GM04504 (cell line): ENCODE measurements around the gene TCEA3.

Source experiments
- DNase-seq: peaks from one replicate; pipeline ENCODE4 v3.0.0-alpha.2; 2012; ENCODE audit warnings: low read depth

Gene TCEA3

GRCh38 chr1:23421343-23421742 lies 3.2 kb downstream of the TCEA3 start:
- no peak for DNase-seq

GRCh38 chr1:23420778-23421177 lies 3.8 kb downstream of the TCEA3 start:
- no peak for DNase-seq

GRCh38 chr1:23419180-23419579 lies 5.4 kb downstream of the TCEA3 start:
- DNase-seq, result no peak

- no peak for DNase-seq
These were observed 7.0 kb downstream of the TCEA3 start for GRCh38 chr1:23417570-23417969.

- no peak for DNase-seq
These were observed 7.6 kb downstream of the TCEA3 start for GRCh38 chr1:23416964-23417363.

- DNase-seq, result no peak
These were observed 15.7 kb downstream of the TCEA3 start for GRCh38 chr1:23408797-23409290.

- no peak for DNase-seq
These were observed 17.4 kb downstream of the TCEA3 start for GRCh38 chr1:23407016-23407630.

GRCh38 chr1:23405946-23406345 lies 18.6 kb downstream of the TCEA3 start:
- no peak for DNase-seq

GRCh38 chr1:23403735-23404486 lies 20.6 kb downstream of the TCEA3 start:
- DNase-seq, result peak; percentile 82

GRCh38 chr1:23403355-23403734 lies 21.2 kb downstream of the TCEA3 start:
- DNase-seq, result no peak

GRCh38 chr1:23403038-23403336 lies 21.6 kb downstream of the TCEA3 start:
- DNase-seq, result no peak

- DNase-seq, result no peak
These were observed 22.1 kb downstream of the TCEA3 start for GRCh38 chr1:23402286-23403037.

- DNase-seq, result no peak
These were observed 23.2 kb downstream of the TCEA3 start for GRCh38 chr1:23401313-23401712.

- no peak for DNase-seq
These were observed 24.0 kb downstream of the TCEA3 start for GRCh38 chr1:23400324-23401114.

- no peak for DNase-seq
These were observed 25.3 kb downstream of the TCEA3 start for GRCh38 chr1:23399229-23399628.

- no peak for DNase-seq
These were observed 26.6 kb downstream of the TCEA3 start for GRCh38 chr1:23397908-23398307.

- DNase-seq, result no peak
These were observed 28.2 kb downstream of the TCEA3 start for GRCh38 chr1:23396380-23396779.

GRCh38 chr1:23395849-23396248 lies 28.7 kb downstream of the TCEA3 start:
- DNase-seq, result no peak

- no peak for DNase-seq
These were observed 29.3 kb downstream of the TCEA3 start for GRCh38 chr1:23395154-23395724.

GRCh38 chr1:23394684-23395083 lies 29.9 kb downstream of the TCEA3 start:
- peak; percentile 82 for DNase-seq

- peak; percentile 20 for DNase-seq
These were observed 30.4 kb downstream of the TCEA3 start for GRCh38 chr1:23394181-23394580.

- no peak for DNase-seq
These were observed 30.8 kb downstream of the TCEA3 start for GRCh38 chr1:23393706-23394105.
